ENCODE data around the gene ABCG4.
"Not testable (repeated sequence)": the region's sequence is repeated elsewhere in the genome, so short reads cannot be mapped to it uniquely, and the experiment has no call there.

The ABCG4 gene

GRCh38 chr11:119115484-119116234, 33.2 kb upstream of the ABCG4 start:
- in situ Hi-C loops (cut with MboI; ENCODE audit: low sequenced_read_pairs): no loop called here

- in situ Hi-C loops (cut with MboI; ENCODE audit: low sequenced_read_pairs): no loop called here
These were observed 32.6 kb upstream of the ABCG4 start for GRCh38 chr11:119116235-119116594.

GRCh38 chr11:119116601-119117000, 32.3 kb upstream of the ABCG4 start:
- in situ Hi-C loops (cut with MboI; ENCODE audit: low sequenced_read_pairs): no loop called here

GRCh38 chr11:119117004-119117706, 31.7 kb upstream of the ABCG4 start:
- in situ Hi-C loops (cut with MboI; ENCODE audit: low sequenced_read_pairs): no loop called here

GRCh38 chr11:119118227-119118626, 30.6 kb upstream of the ABCG4 start:
- in situ Hi-C loops (cut with MboI; ENCODE audit: low sequenced_read_pairs): no loop called here

- in situ Hi-C loops (cut with MboI; ENCODE audit: low sequenced_read_pairs): no loop called here
These were observed 29.9 kb upstream of the ABCG4 start for GRCh38 chr11:119118946-119119345.

- in situ Hi-C loops (cut with MboI; ENCODE audit: low sequenced_read_pairs): no loop called here
These were observed 28.2 kb upstream of the ABCG4 start for GRCh38 chr11:119120639-119121007.

- in situ Hi-C loops (cut with MboI; ENCODE audit: low sequenced_read_pairs): no loop called here
These were observed 27.6 kb upstream of the ABCG4 start, which contains the start of gene HINFP for GRCh38 chr11:119121008-119121810. Gene HINFP, plus strand, starts transcription at chr11:119121580. Its CDS starts 5,365 bp downstream, at chr11:119126945.

GRCh38 chr11:119121811-119122124, 27.1 kb upstream of the ABCG4 start:
- in situ Hi-C loops (cut with MboI; ENCODE audit: low sequenced_read_pairs): no loop called here

GRCh38 chr11:119125821-119126220, 23.0 kb upstream of the ABCG4 start:
- in situ Hi-C loops (cut with MboI; ENCODE audit: low sequenced_read_pairs): no loop called here

- in situ Hi-C loops (cut with MboI; ENCODE audit: low sequenced_read_pairs): no loop called here
These were observed 22.1 kb upstream of the ABCG4 start for GRCh38 chr11:119126675-119127268.

- in situ Hi-C loops (cut with MboI; ENCODE audit: low sequenced_read_pairs): no loop called here
These were observed 18.2 kb upstream of the ABCG4 start for GRCh38 chr11:119130662-119131061.

- in situ Hi-C loops (cut with MboI; ENCODE audit: low sequenced_read_pairs): no loop called here
These were observed 14.4 kb upstream of the ABCG4 start for GRCh38 chr11:119134389-119134978.

- in situ Hi-C loops (cut with MboI; ENCODE audit: low sequenced_read_pairs): not testable (repeated sequence)
These were observed 9.6 kb upstream of the ABCG4 start for GRCh38 chr11:119139276-119139675.

- in situ Hi-C loops (cut with MboI; ENCODE audit: low sequenced_read_pairs): no loop called here
These were observed 3.9 kb upstream of the ABCG4 start for GRCh38 chr11:119144825-119145486.

GRCh38 chr11:119145551-119145950, 3.3 kb upstream of the ABCG4 start:
- in situ Hi-C loops (cut with MboI; ENCODE audit: low sequenced_read_pairs): no loop called here

GRCh38 chr11:119147604-119148333, 1.1 kb upstream of the ABCG4 start:
- in situ Hi-C loops (cut with MboI; ENCODE audit: low sequenced_read_pairs): no loop called here

- in situ Hi-C loops (cut with MboI; ENCODE audit: low sequenced_read_pairs): no loop called here
These were observed 183 bp upstream of the ABCG4 start for GRCh38 chr11:119148720-119149017.

- in situ Hi-C loops (cut with MboI; ENCODE audit: low sequenced_read_pairs): no loop called here
These were observed 979 bp downstream of the ABCG4 start for GRCh38 chr11:119149786-119150275.

- in situ Hi-C loops (cut with MboI; ENCODE audit: low sequenced_read_pairs): no loop called here
These were observed 3.2 kb downstream of the ABCG4 start for GRCh38 chr11:119152043-119152442.

Measured in HL-60/S4 treated with phorbol 12-myristate 13-acetate at 8.2 ng/mL for 4 days and 3 days (cell line).